Panc1 (cell line): ENCODE results near the gene LHFPL3. TPM values are rescaled to one million over a fixed set of nuclear protein-coding genes. Genes with fewer than 3 reads are reported as not detected.

Source experiments
- ATAC-seq: fragments of 200-7000 bp; cut with Tn5 transposase; 2 replicates; pipeline ENCODE4 v1.9.1; 2020; ENCODE audit warnings: mild to moderate bottlenecking, moderate library complexity
- BruUV-seq: library from RNA; stranded (reverse); fragments of 400-500 nt; replicated peaks from 2 replicates; lab custom pipeline; 2021; lab: Mats Ljungman, UMichigan
- CTCF ChIA-PET: fragments of 300-600 bp; sonication (Branson Sonifier 250); formaldehyde crosslinking; loops from one replicate; lab custom pipeline; 2022; ENCODE audit warnings: antibody characterized with exemption; lab: Charles Lee
- POLR2A ChIA-PET: fragments of 300-600 bp; sonication (Branson Sonifier 250); formaldehyde crosslinking; loops from one replicate; lab custom pipeline; 2022; ENCODE audit warnings: antibody characterized with exemption; lab: Charles Lee
- DNase-seq: peaks from one replicate; pipeline ENCODE4 v3.0.0-alpha.2; 2010; ENCODE audit warnings: low read depth, low spot score
- H3K27ac ChIP-seq: 2 replicates; pipeline ENCODE4 v1.5.1; 2011; ENCODE audit warnings: mild to moderate bottlenecking, low read length, inconsistent platforms
- H3K27me3 ChIP-seq: fragments of 200-500 bp; sonication (Bioruptor generic); 2 replicates; pipeline ENCODE4 v1.6.0; 2014; ENCODE audit warnings: low read length, inconsistent platforms; ENCODE audit not compliant: control insufficient read depth, insufficient read depth
- H3K36me3 ChIP-seq: fragments of 200-500 bp; sonication (Bioruptor generic); 2 replicates; pipeline ENCODE4 v1.5.1; 2014; ENCODE audit warnings: inconsistent platforms, mild to moderate bottlenecking, low read length, moderate library complexity; ENCODE audit not compliant: control insufficient read depth, insufficient read depth
- H3K4me1 ChIP-seq: 2 replicates; pipeline ENCODE4 v1.5.1; 2011; ENCODE audit warnings: inconsistent platforms, mild to moderate bottlenecking, low read length, moderate library complexity; ENCODE audit not compliant: control insufficient read depth, insufficient read depth
- H3K4me3 ChIP-seq, 2 experiments: 2 replicates each; pipeline ENCODE4 v1.5.1; 2011 to 2012; ENCODE audit warnings: low read depth in 2 of 2, low read length in 2 of 2, mild to moderate bottlenecking in 2 of 2, inconsistent platforms in 1 of 2, moderate library complexity in 1 of 2
- H3K9me3 ChIP-seq: fragments of 200-500 bp; sonication (Bioruptor generic); 2 replicates; pipeline ENCODE4 v1.5.1; 2014; ENCODE audit warnings: low read depth, mild to moderate bottlenecking, inconsistent platforms, low read length, moderate library complexity; ENCODE audit not compliant: control insufficient read depth, insufficient read depth
- CTCF ChIP-seq: fragments of 450-650 bp; IDR thresholded peaks from 2 replicates; pipeline ENCODE4 v1.5.1; 2017; ENCODE audit warnings: mild to moderate bottlenecking
- POLR2AphosphoS5 ChIP-seq: IDR thresholded peaks from 2 replicates; pipeline ENCODE4 v1.6.1; 2012; ENCODE audit warnings: mild to moderate bottlenecking, low read depth, low read length, moderate library complexity
- REST ChIP-seq, 2 experiments: IDR thresholded peaks; 2 replicates each; pipeline ENCODE4 v1.6.1; 2011 to 2012; ENCODE audit warnings: low read depth in 2 of 2, control low read depth in 1 of 2, low read length in 1 of 2, mild to moderate bottlenecking in 1 of 2, moderate library complexity in 1 of 2; ENCODE audit not compliant: insufficient read depth in 1 of 2
- SIN3A ChIP-seq: IDR thresholded peaks from 2 replicates; pipeline ENCODE4 v1.6.1; 2012; ENCODE audit warnings: low read depth, mild to moderate bottlenecking, low read length, moderate library complexity, borderline replicate concordance; ENCODE audit not compliant: insufficient read depth
- TCF7L2 ChIP-seq: IDR thresholded peaks from 2 replicates; pipeline ENCODE4 v1.6.1; 2011; ENCODE audit warnings: mild to moderate bottlenecking, low read depth, low read length, inconsistent platforms
- in situ Hi-C: cut with HindIII; loops from 2 replicates; pipeline ENCODE4 v1.10.0; 2016; ENCODE audit warnings: low sequenced_read_pairs, low pct_unique_long_range_greater_than_20kb
- intact Hi-C: fragments of 100-400 bp; cut with micrococcal nuclease; formaldehyde crosslinking; loops from one replicate; pipeline ENCODE4 v1.10.0; 2022; ENCODE audit not compliant: unreplicated experiment
- total RNA-seq: library from RNA; stranded (reverse); gene quantifications from one replicate; pipeline ENCODE4 v1.2.1, GENCODE V29; 2021; ENCODE audit not compliant: unreplicated experiment

The LHFPL3 gene
- total RNA-seq, 1 experiment from 2014 or later, result not detected

GRCh38 chr7:104434129-104434528 lies 105.7 kb downstream of the LHFPL3 start:
- intact Hi-C loops, result no loop called here
- in situ Hi-C loops, result no loop called here

GRCh38 chr7:104442481-104442880 lies 114.1 kb downstream of the LHFPL3 start:
- TF ChIP-seq SIN3A (no peak), POLR2AphosphoS5 (no peak), TCF7L2 (no peak), CTCF (no peak), REST (IDR thresholded peaks at IDR 0.05; ENCODE audit: insufficient read depth in 1 of 2, low read depth in 2 of 2, low read length in 1 of 2) (no peak)
- CTCF ChIA-PET, result no interaction called here

More at GRCh38 chr7:104434129-104434528, 105.7 kb downstream of the LHFPL3 start:
- ChIA-PET POLR2A (no interaction called here), CTCF (no interaction called here)
- BruUV-seq, result no TSS peak
- Histone ChIP-seq H3K4me1 (no peaks in the 10 kb centered on the region), H3K9me3 (no peaks in the 10 kb centered on the region), H3K36me3 (no peaks in the 10 kb centered on the region; the same call in 1 of the 2 replicates), H3K4me3 (no peak overlapping the region), H3K27ac (no peak overlapping the region), H3K27me3 (no peaks in the 10 kb centered on the region)
- TF ChIP-seq TCF7L2 (no peak), SIN3A (no peak), REST (IDR thresholded peaks at IDR 0.05; ENCODE audit: insufficient read depth in 1 of 2, low read depth in 2 of 2, low read length in 1 of 2) (no peak)
- DNase-seq, result no peak
- ATAC-seq, result no peak

More at GRCh38 chr7:104442481-104442880, 114.1 kb downstream of the LHFPL3 start:
- Histone ChIP-seq H3K27ac (no peak overlapping the region), H3K27me3 (peaks cover 2% of the 10 kb centered on the region; the same call in 1 of the 2 replicates), H3K36me3 (no peaks in the 10 kb centered on the region; the same call in 1 of the 2 replicates), H3K4me3 (no peak overlapping the region), H3K9me3 (no peaks in the 10 kb centered on the region), H3K4me1 (no peaks in the 10 kb centered on the region)
- BruUV-seq, result no TSS peak
- ATAC-seq, result no peak
- in situ Hi-C loops (no loop called here), intact Hi-C loops (no loop called here)
- POLR2A ChIA-PET, result no interaction called here
- DNase-seq, result no peak
